HUES64 (cell line): Measurements from ENCODE around the gene SPDEF.

Source experiments
- H3K27ac ChIP-seq: 2 replicates; pipeline ENCODE4 v1.7.0; 2013; ENCODE audit warnings: low read depth, low read length, inconsistent platforms
- H3K27me3 ChIP-seq: 2 replicates; pipeline ENCODE4 v1.6.1; 2013; ENCODE audit warnings: mild to moderate bottlenecking, low read length; ENCODE audit not compliant: insufficient read depth
- H3K36me3 ChIP-seq: 2 replicates; pipeline ENCODE4 v1.6.1; 2013; ENCODE audit warnings: mild to moderate bottlenecking, low read length; ENCODE audit not compliant: insufficient read depth
- H3K4me1 ChIP-seq: 2 replicates; pipeline ENCODE4 v1.6.1; 2013; ENCODE audit warnings: mild to moderate bottlenecking, low read length, moderate library complexity; ENCODE audit not compliant: insufficient read depth
- H3K4me3 ChIP-seq: 2 replicates; pipeline ENCODE4 v1.5.1; 2013; ENCODE audit warnings: mild to moderate bottlenecking, low read length, moderate library complexity
- H3K9ac ChIP-seq: 2 replicates; pipeline ENCODE4 v1.6.1; 2013; ENCODE audit warnings: mild to moderate bottlenecking, low read depth, low read length
- H3K9me3 ChIP-seq: 2 replicates; pipeline ENCODE4 v1.6.1; 2013; ENCODE audit warnings: low read depth, low read length; ENCODE audit not compliant: insufficient read depth
- WGBS: fragments of 150-250, 120-280 bp; methylation state at CpG from one replicate; pipeline ENCODE4 v1.1.7; 2013; ENCODE audit warnings: missing lambda C conversion rate; 5-methylcytosine and 5-hydroxymethylcytosine counted together

The SPDEF gene

DNA sequence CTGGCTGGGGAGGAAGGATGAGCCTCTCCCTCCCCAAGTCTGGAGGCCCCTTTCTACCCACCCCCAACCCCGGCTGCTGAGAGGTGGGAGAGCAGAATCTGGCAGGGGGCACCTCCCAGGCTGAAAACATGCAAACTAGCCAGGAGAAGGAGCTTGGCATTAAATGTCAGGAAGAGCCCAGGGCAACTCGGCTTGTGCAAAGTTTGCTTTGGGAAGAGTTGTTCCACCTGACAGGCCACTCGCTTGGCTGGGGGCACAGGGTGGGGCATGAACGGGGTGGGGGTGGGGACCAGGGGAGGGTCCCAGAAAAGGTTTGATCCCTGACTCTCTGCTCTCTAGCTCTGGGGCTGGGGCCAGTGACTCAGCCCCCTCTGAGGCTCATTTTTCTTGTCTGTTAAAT, 3.0 kb downstream of the SPDEF start:
- Histone ChIP-seq H3K9ac (no peak overlapping the region), H3K9me3 (no peaks in the 10 kb centered on the region), H3K27me3 (no peaks in the 10 kb centered on the region), H3K4me3 (no peak overlapping the region), H3K27ac (no peak overlapping the region), H3K4me1 (no peaks in the 10 kb centered on the region), H3K36me3 (no peaks in the 10 kb centered on the region)
- WGBS = 76% methylated on average over 4 of the region's 4 CpGs

DNA sequence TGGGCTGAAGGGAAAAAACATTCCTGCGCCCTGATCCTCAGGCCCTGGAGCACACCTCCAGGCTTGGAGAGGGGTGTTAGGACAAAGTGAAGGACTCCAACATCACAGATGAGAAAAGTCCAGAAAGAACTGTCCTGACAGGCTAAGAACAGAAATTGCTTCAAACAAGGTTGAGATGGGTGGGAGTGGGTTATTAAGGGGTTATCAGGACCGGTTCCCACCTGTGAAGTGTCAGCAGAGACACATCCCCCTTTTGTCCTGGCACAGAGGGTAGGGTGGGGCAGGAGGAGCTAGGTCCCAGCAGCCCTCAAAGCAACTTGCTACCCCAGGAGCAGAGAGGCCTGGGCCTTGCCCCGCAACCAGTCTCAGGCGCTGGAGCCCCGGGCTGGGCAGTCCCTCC, 3.5 kb downstream of the SPDEF start:
- Histone ChIP-seq H3K4me1 (no peaks in the 10 kb centered on the region), H3K36me3 (no peaks in the 10 kb centered on the region), H3K4me3 (no peak overlapping the region), H3K9ac (no peak overlapping the region), H3K27me3 (no peaks in the 10 kb centered on the region), H3K27ac (no peak overlapping the region), H3K9me3 (no peaks in the 10 kb centered on the region)
- WGBS = 93% methylated on average over 5 of the region's 5 CpGs

- Histone ChIP-seq H3K9ac (no peak overlapping the region), H3K27me3 (no peaks in the 10 kb centered on the region), H3K4me3 (no peak overlapping the region), H3K36me3 (no peaks in the 10 kb centered on the region), H3K9me3 (no peaks in the 10 kb centered on the region), H3K4me1 (no peaks in the 10 kb centered on the region), H3K27ac (no peak overlapping the region)
- 90% methylated on average over 8 of the region's 8 CpGs for WGBS
These were observed 4.4 kb downstream of the SPDEF start for GRCh38 chr6:34551720-34552119.

DNA sequence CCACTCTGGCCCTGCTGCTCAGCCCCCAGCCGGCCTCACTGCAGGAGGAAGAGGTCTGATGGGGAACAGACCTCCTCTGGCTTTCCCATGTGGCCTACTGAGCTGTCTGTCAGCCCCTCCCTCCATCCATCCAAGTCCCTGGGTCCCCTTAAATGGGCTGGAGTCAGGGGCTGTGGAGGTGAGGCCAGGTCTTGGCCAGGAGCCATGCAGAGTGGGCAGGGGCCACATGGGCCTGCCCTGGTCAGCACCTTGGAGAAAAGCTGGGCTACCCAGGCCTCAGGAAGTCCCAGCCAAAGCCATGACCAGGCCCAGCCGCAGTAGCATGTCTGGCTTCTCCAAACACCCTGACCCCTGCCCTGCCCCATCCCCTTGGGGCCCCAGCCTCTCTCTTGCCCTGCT, 6.3 kb downstream of the SPDEF start:
- H3K36me3 ChIP-seq = no peaks in the 10 kb centered on the region
- no peak overlapping the region for H3K27ac ChIP-seq
- WGBS = 91% methylated on average over 2 of the region's 2 CpGs
- no peak overlapping the region for H3K9ac ChIP-seq
- no peak overlapping the region for H3K4me3 ChIP-seq
- H3K9me3 ChIP-seq = no peaks in the 10 kb centered on the region
- no peaks in the 10 kb centered on the region for H3K27me3 ChIP-seq
- no peaks in the 10 kb centered on the region for H3K4me1 ChIP-seq

DNA sequence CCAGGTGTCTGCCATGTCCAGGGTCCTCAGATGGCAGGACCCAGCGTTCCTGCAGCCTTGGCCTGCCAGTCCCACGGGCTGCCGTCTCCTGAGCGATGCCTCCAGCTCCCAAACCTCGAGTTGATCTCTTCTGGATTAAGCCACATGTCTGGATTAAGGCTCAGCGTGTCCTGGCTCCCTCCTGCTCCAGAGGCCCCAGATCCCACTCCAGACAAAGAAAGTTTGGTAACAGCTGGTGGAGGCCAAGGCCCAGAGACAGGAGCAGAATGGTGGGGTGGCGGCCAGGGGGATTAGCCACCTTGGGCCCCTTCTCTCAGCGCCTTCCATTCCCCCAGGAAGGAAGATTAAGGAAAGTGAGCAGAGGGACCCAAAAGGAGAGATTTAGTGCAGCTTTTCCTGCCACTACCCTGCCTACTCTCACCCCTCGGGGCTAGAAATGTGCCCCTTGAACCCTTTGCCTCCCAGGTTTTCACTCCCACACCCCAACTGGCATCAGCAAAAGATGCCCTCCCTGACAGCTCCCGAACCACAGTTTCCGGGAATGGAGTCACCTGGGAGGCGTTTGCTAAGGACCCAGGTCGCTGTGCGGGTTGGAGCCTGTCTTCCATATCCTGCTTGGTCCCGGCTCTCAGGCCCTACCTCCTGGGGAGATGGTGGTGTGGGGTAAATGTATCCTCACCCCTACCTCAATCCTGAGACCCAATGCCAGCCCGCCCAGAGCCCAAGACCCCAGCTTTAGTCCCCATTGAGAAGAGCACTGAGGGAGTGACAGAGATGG, 6.9 kb downstream of the SPDEF start:
- Histone ChIP-seq H3K9me3 (no peaks in the 10 kb centered on the region), H3K4me3 (no peak overlapping the region), H3K9ac (no peak overlapping the region), H3K36me3 (no peaks in the 10 kb centered on the region), H3K27me3 (no peaks in the 10 kb centered on the region), H3K4me1 (no peaks in the 10 kb centered on the region), H3K27ac (no peak overlapping the region)
- 87% methylated on average over 15 of the region's 16 CpGs for WGBS

GRCh38 chr6:34547701-34548644, 8.2 kb downstream of the SPDEF start:
- H3K27ac ChIP-seq = no peak overlapping the region

GRCh38 chr6:34546551-34547321, 9.4 kb downstream of the SPDEF start:
- no peaks in the 10 kb centered on the region for H3K27me3 ChIP-seq
- H3K36me3 ChIP-seq = no peaks in the 10 kb centered on the region
- 86% methylated on average over 10 of the region's 11 CpGs for whole genome bisulfite sequencing
- H3K9me3 ChIP-seq = no peaks in the 10 kb centered on the region
- no peaks in the 10 kb centered on the region for H3K4me1 ChIP-seq
- no peak overlapping the region for H3K27ac ChIP-seq
- H3K4me3 ChIP-seq = no peak overlapping the region
- no peak overlapping the region for H3K9ac ChIP-seq

More at GRCh38 chr6:34547701-34548644, 8.2 kb downstream of the SPDEF start:
- Histone ChIP-seq H3K4me3 (no peak overlapping the region), H3K36me3 (no peaks in the 10 kb centered on the region), H3K4me1 (no peaks in the 10 kb centered on the region), H3K9me3 (no peaks in the 10 kb centered on the region), H3K27me3 (no peaks in the 10 kb centered on the region), H3K9ac (no peak overlapping the region)
- 90% methylated on average over 11 of the region's 11 CpGs for WGBS

GRCh38 chr6:34544776-34545471, 11.2 kb downstream of the SPDEF start:
- no peak overlapping the region for H3K27ac ChIP-seq
- no peaks in the 10 kb centered on the region for H3K36me3 ChIP-seq
- WGBS = 93% methylated on average over 13 of the region's 13 CpGs
- no peaks in the 10 kb centered on the region for H3K9me3 ChIP-seq
- H3K27me3 ChIP-seq = no peaks in the 10 kb centered on the region
- H3K9ac ChIP-seq = no peak overlapping the region
- H3K4me1 ChIP-seq = no peaks in the 10 kb centered on the region
- H3K4me3 ChIP-seq = no peak overlapping the region

GRCh38 chr6:34544052-34544604, 12.0 kb downstream of the SPDEF start:
- H3K9ac ChIP-seq = no peak overlapping the region

DNA sequence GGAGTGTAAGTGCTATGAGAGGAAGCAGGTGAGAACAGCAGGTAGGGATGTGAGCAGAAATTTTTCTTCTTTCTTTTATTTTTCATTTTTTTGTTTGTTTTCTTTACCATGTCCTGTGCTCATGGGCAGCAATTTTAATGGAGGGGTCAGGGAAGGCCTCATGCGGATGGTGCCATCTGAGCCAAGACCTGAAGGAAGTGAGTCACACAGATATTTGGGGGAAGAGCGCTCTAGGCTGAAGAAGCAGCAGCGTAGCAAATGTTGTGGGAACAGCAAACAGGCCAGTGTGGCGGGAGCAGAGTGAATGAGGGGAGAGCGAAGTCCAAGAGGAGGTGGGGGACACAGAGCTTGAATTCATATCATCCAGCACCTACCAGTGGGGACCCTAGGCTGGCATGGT, 12.7 kb downstream of the SPDEF start:
- 91% methylated on average over 5 of the region's 5 CpGs for WGBS
- Histone ChIP-seq H3K27me3 (no peaks in the 10 kb centered on the region), H3K36me3 (no peaks in the 10 kb centered on the region), H3K4me3 (no peak overlapping the region), H3K27ac (no peak overlapping the region), H3K9me3 (no peaks in the 10 kb centered on the region), H3K4me1 (no peaks in the 10 kb centered on the region), H3K9ac (no peak overlapping the region)

More at GRCh38 chr6:34544052-34544604, 12.0 kb downstream of the SPDEF start:
- 95% methylated on average over 27 of the region's 27 CpGs for WGBS
- Histone ChIP-seq H3K27ac (no peak overlapping the region), H3K27me3 (no peaks in the 10 kb centered on the region), H3K4me1 (no peaks in the 10 kb centered on the region), H3K4me3 (no peak overlapping the region), H3K9me3 (no peaks in the 10 kb centered on the region), H3K36me3 (no peaks in the 10 kb centered on the region)
